Right renal pelvis (tissue), 4 donors: ENCODE results near the gene ARRB1. TPM values are rescaled to one million over a fixed set of nuclear protein-coding genes. Genes with fewer than 3 reads are reported as not detected.
"Not testable (repeated sequence)": the region's sequence is repeated elsewhere in the genome, so short reads cannot be mapped to it uniquely, and the experiment has no call there.

Experiments used
- DNase-seq, 4 donors: peaks; one replicate each; pipeline ENCODE4 v3.0.0-alpha.2; 2013; ENCODE audit warnings: low read depth in 4 of 4, low spot score in 3 of 4, missing footprints in 1 of 4
- polyA plus RNA-seq, 4 donors: library from polyadenylated mRNA; unstranded; fragments of 120-200 nt; gene quantifications; one replicate each; pipeline ENCODE4 v1.2.1, GENCODE V29; 2013; ENCODE audit not compliant: insufficient read length in 4 of 4

ARRB1 gene
- polyA plus RNA-seq, 4 donors: 24.1 to 28.6 (median 26.0) TPM

DNA sequence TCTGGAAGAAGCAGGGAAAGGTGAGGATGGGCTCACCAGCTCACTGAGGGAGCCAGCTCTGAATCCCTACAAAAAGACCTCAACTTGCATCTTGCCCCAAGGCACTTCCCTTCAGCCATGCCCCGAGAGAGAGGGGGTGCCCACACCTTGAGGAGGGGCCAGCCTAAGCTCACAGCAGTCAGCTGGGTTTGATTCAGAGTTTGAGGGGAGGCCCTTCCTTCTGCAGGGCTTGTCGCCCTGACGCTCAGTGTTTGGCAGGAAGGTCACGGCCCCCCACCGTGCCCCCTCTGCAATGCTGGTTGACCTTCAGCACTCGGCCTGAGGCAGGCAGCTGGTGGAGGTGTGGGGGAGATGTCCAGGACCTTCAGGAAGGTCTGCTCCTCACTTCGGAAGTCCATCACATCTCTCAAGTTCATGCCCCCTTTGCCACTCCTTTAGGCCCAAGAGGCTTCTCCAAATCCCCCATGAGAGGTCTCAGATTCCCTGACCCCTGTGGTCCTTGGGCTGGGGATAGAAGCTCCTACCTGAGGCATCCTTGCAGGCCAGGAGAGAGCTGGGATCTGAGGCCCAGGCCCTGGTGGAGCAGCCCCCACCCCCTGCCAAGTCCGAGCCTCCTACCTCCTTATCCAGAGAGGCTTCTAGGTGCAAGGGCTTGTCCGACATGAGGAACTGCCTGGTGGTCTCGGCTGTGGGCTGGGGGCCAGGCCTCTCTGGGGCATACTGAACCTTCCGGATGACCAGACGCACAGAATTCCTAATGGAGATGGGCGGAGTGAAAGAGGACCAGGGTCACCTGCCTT is 73.3 kb downstream of the ARRB1 start:
- DNase-seq: no peak

DNA sequence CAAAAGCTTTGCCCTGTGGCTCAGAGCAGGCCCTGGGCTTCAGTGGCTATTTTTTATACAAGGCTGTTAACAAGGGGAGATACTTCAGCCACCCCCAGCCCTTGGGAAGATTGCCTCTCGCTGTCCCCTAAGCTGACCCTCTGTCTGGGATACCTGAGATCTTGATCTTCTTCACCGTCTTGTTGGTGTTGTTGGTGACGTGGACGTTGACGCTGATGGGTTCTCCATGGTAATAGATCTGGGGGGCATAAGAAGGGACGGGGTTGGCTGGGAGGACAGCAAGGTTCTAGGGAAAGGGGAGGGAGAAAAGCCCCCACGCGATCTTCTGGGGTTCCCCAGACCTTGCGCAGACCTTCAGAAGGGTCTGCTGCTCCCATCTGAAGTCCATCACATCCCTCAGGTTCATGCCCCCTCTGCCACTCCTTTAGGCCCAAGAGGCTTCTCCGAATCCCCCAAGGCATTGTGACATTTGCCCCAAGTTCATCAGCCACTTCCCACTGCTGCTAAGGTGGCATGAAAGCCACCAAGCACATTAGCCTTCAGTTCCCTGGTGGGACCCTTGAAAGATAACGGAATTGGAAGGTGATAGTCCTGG is 74.2 kb downstream of the ARRB1 start:
- no peak for DNase-seq

GRCh38 chr11:75276686-75277085 is 74.8 kb downstream of the ARRB1 start:
- DNase-seq: peak in 1 of 4 donors; percentile 18

DNA sequence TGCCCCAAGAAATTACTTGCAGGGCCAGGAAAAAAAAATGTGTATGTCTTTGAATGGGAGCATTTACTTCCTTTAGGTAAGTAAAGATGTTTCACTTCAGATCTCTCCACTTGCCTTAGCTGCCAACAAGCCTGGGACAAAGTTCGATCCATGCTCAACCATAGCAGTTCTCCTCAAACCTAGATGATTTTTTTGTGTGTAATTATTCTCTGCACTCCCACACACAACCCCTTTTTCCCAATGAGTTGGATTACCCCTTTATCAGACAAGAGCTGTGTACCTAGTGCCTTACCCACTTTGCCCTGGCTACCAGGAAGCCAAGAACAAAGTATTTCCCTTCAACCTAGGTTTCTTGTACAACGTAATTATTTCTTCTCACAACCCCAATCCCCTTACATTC is 75.3 kb downstream of the ARRB1 start:
- no peak for DNase-seq

GRCh38 chr11:75275581-75275980 is 75.9 kb downstream of the ARRB1 start:
- no peak for DNase-seq

DNA sequence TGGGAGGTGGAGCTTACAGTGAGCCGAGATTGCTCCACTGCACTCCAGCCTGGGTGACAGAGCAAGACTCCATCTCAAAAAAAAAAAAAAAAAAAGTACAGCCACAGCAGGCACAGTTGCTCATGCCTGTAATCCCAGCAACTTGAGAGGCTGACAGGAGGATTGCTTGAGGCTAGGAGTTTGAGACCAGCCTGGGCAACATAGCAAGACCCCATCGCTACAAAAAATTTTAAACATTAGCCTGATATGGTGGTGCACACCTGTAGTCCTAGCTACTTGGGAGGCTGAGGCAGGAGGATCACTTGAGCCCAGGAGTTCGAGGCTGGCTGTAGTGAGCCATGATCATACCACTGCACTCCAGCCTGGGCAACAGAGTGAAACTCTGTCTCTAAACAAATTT is 76.7 kb downstream of the ARRB1 start:
- DNase-seq: not testable (repeated sequence)

DNA sequence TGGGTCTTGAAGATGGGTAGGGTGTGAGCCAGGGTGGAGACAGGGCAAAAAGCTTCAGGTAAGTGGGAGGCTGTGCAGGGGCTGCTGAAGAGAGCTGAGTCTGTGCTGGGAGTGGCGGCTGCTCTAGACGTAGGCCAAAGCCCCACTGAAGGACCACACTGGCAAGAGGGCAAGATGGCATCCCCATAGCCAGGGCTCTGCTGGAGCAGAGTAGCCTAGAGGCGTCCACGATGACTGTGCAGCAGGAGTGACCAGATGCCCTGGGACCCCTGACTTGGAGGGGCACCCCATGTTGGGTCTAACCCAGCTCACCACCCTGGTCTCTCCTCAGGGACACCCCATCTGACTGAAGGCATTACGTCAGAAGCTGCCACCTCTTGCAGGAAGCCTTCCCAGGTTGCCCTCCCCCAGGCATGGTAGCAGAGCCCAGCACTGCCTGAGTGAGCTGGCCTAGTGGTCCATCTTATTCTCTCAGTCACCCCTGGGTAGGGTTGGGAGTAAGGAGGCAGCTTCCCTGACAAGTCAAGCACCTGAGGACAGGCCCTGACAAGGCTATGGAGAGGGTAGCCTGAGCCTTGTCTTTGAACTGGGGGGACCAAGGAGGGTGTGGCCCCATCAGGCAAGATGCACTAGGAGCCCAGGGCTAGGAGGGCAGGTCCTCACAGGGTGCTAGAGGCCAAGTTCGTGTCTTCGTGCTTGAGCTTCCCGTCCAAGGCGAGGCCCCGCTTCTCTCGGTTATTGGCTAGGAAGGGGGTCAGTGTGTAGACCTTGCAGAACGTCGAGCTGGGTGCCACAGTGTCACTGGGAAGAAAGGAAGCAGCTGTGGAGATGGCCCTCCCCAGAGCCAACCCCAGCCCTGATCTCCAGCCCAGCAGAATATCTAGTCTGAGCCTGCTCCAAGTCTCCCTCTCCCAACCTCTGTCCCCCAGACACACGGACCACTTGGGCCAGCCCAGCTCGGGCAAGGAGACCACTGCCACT is 77.8 kb downstream of the ARRB1 start:
- DNase-seq: no peak

DNA sequence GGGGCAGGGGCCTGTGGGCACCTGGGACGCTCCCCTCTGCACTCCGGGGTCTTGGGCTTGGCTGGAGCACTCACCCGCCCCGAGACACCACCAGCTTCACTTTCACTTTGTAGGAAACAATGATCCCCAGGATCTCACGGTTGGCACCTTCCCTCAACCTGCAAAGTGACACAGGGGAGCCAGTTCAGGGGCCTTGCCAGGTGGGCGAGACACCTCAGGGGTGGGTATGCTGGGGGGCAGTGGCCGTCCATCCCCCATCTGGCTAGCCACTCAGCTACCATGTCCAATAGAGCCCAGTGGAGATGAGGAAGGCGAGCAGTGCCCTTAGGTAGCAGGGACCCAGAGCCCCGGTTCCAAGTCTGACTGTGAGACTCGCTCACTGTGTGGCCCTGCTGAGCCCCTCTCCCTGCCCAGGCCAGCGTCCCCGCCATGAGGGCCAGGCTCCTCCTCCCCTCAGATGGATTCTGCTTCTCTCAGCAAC is 78.6 kb downstream of the ARRB1 start:
- no peak for DNase-seq

DNA sequence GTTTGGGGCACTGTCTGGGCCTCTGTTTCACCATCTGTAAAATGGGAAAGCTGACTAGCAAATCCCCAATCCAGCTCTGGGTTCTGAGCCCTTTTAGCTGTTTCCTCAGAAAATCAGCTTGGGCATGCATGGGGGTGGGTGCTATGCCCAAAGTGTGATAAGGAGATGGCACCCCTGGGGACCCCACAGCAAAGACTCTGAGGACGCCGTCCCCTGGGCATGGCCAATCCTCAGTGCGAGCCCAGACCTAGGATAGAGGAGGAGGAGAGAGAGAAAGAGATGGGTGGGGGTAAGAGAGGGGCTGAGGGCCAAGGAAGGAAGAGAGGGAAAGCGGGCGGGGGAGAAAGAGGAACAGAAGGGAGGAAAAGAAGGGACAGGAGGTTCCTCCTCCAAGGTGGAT is 79.1 kb downstream of the ARRB1 start:
- DNase-seq: no peak

DNA sequence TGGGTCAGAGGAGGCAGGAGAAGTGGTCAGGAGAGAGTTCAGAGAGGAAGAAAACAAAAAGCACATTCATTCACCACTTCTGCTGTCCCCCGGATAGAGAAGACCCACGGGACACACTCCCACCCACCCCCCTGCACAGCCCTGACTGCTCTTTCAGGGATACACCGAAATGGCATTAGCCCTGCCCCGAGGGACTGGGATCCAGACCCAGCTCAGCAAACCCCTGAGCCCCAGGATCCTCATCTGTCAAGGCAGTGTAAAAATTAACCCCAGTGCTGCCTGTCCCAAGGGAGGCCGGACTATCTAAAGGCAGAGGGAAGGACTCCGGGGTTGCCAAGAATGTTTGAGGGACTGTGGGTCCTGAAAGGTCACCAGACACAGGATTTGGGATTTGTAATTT is 79.7 kb downstream of the ARRB1 start:
- no peak for DNase-seq

GRCh38 chr11:75270896-75271418 is 80.5 kb downstream of the ARRB1 start:
- no peak for DNase-seq

DNA sequence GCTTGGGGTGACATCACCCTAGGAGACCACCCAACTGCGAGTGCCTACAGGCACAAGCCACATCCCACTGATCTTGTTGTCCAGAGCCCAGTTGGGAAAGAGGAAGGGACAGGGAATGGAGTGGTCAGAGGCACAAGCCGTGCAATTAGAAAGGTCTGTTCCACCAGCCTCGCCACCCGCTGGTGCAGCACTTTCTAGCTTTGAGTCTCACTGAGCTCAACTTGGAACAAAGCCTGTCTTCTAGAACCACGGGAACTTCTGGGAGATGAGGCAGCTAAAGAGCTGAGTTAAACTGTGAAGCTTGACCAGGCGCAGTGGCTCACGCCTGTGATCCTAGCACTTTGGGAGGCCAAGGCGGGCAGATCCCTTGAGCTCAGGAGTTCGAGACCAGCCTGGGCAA is 81.6 kb downstream of the ARRB1 start:
- no peak for DNase-seq

GRCh38 chr11:75269367-75269660 is 82.1 kb downstream of the ARRB1 start:
- no peak for DNase-seq

GRCh38 chr11:75268626-75269366 is 82.7 kb downstream of the ARRB1 start:
- no peak for DNase-seq

- DNase-seq: no peak
Observed at GRCh38 chr11:75267171-75267970, 84.1 kb downstream of the ARRB1 start.

DNA sequence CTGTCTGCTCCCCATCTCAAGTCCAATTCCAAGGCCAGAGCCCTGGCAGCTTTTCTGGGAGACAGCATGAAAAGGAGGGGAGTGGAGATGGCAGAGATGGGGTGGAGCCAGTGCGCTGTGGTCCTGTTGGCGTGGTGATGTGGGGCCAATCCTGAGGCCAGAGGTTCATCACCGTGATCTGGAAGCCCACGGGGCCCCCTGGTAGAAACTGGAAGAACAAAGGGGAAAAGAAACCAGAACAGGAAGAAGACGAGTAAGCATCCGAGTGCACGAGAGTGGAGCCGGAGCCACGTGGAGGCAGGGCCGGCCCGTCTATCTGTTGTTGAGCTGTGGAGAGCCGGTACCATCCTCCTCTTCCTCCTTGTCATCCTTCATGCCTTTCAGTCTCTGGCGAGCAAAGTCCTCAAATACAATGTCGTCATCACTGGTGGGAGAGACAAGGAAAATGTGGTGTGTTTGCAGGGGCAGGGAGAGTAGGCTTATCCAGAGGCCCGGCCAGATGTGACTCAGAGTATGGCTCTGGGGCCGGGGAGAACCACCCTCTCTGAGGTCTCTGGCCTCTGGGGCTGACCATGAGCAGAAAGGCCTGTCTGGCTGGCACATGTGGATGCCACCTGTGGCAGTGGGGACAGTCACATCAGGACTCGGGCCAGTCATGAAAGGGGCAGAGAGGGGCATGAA is 85.5 kb downstream of the ARRB1 start:
- DNase-seq: no peak

GRCh38 chr11:75264971-75265370 is 86.5 kb downstream of the ARRB1 start:
- DNase-seq: no peak

GRCh38 chr11:75264356-75264755 is 87.1 kb downstream of the ARRB1 start:
- DNase-seq: no peak

DNA sequence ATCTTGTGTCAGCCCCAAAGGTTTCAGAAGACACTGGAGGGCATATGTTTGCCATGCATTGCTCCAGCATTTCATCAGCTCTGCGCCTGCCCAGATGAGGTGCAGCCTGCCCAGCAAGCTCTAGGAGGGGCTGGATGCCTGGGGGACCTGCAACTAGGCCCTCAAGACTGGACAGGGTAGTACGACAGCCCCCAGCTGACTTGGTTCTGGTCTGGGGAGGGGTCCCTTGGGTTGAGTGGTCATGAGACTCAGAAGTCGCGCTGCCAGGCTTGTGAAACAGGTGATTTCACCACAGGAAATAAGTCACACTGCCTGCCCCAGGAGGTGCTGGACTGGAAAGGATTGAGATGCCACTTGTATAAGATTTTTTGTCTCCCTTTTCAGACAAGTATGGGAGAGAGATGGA is 87.5 kb downstream of the ARRB1 start:
- DNase-seq: no peak
